ENCODE results near the gene SLX1A.
"Not testable (repeated sequence)": the region's sequence is repeated elsewhere in the genome, so short reads cannot be mapped to it uniquely, and the experiment has no call there.

The SLX1A gene

DNA sequence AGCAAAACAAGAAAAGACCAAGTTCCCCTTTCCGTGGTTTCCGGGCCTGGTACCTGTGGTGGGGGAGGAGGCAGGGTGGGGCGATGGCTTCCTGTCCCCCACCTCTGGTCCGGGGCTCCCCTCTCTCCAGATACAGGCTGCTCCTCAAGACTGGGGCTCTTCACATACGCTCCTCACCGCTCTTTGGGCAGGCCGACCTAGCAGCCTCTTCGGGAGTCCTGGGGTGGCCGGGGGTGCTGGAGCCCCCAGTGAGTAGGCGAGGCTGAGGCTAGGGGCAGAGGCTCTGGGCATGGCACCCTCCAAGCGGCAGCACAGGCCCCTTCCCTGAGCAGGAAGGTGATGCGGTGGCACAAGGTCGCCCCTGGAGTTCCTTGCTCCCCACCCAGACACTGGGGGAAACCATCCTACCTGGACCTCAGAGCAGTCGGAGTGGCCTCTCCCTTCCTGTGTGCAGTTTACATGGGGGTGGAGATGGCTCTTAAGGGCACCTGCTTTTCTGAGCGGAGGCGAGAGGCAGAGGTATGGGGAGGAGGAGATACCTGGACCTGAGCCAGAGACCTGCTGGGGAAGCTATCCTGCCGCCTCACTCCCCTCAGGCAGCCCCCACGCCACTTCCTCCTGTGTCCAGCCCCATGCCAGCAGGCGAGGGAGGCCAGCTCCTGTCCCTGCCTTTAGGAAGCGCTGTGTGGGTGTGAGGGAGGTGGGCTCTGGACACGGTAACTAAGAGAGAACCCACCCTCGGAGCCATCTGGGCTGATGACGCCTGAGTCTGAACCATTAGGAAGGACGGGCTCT lies 9.4 kb upstream of the SLX1A start:
- peak; percentile 36 to 65 for DNase-seq (ENCODE audit: low read depth in 1 of 2, low spot score in 1 of 2)

GRCh38 chr16:30184891-30185682 lies 8.6 kb upstream of the SLX1A start:
- peak in 1 of 2 donors; percentile 5 for DNase-seq (ENCODE audit: low read depth in 1 of 2, low spot score in 1 of 2)

DNA sequence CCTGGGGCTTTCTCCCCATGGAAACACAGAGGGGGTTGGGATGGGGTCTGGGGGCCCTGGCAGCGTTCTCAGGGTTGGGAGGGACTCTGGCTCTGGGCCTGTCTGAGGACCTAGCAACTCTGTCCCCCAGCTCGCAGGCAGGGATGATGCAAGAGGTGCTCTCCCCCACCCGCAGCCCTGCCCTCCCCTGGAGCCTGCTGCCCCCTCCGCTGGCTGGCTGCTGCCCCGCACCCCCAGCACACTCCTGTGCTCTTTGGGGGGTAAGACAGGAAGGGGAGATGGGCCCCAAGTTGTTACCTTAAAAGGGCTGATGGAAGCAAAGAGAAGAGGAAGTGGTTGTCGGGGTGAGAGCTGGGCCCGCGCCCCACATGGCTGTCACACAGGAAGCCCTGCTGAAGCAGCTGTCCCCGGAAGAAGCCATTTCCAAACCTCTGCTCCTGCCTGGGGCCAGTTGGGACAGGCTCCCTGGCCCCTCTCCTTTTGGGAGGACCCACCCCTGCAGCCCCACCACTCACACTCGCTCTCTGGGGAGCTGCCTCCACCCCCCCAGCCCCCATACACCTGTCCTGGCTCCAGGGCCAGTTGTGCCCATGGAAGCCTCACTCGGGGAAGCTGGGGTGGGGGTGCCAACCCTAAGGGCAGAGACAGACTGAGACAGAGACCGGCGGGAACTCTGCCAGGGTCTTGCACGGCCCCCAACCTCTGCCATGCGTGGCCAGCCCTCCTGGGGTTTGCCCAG lies 7.8 kb upstream of the SLX1A start:
- DNase-seq (ENCODE audit: low read depth in 1 of 2, low spot score in 1 of 2), result peak; percentile 56 to 67

DNA sequence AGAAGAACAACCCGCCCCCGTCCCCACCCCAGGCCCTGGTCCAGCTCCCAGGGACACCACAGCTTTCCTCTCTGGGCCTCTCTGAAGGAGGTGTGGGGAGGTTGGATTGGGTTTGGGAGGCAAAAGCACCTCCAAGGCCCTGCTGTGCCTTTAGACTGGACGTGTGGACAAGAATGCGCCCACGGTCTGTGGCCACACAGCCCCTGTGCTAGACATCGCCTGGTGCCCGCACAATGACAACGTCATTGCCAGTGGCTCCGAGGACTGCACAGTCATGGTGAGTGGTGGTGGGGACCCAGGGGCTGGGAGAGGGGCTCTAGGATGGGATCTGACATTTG lies 7.3 kb upstream of the SLX1A start:
- DNase-seq (ENCODE audit: low read depth in 1 of 2, low spot score in 1 of 2), result peak in 1 of 2 donors; percentile 10

- DNase-seq (ENCODE audit: low read depth in 1 of 2, low spot score in 1 of 2), result peak; percentile 75 to 84
Measured at GRCh38 chr16:30186782-30187555, 6.7 kb upstream of the SLX1A start.

- DNase-seq (ENCODE audit: low read depth in 1 of 2, low spot score in 1 of 2), result no peak
Measured at GRCh38 chr16:30187556-30187865, 6.2 kb upstream of the SLX1A start.

DNA sequence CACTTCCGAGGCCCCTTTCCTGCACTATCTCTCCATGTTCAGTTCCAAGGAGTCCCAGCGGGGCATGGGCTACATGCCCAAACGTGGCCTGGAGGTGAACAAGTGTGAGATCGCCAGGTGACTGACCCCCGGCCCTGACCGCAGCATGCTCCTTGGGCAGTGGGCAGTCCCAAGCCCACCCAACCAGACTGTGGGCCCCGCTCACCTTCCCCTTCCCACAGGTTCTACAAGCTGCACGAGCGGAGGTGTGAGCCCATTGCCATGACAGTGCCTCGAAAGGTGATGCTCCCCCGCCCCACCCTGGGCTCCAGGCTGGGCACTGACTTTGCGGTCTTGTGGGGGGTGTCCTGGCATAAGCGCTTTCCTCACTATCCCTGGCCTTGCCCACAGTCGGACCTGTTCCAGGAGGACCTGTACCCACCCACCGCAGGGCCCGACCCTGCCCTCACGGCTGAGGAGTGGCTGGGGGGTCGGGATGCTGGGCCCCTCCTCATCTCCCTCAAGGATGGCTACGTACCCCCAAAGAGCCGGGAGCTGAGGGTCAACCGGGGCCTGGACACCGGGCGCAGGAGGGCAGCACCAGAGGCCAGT lies 5.6 kb upstream of the SLX1A start:
- DNase-seq (ENCODE audit: low read depth in 1 of 2, low spot score in 1 of 2), result no peak

- not testable (repeated sequence) for DNase-seq (ENCODE audit: low read depth in 1 of 2, low spot score in 1 of 2)
Measured at GRCh38 chr16:30191158-30191557, 2.5 kb upstream of the SLX1A start.

DNA sequence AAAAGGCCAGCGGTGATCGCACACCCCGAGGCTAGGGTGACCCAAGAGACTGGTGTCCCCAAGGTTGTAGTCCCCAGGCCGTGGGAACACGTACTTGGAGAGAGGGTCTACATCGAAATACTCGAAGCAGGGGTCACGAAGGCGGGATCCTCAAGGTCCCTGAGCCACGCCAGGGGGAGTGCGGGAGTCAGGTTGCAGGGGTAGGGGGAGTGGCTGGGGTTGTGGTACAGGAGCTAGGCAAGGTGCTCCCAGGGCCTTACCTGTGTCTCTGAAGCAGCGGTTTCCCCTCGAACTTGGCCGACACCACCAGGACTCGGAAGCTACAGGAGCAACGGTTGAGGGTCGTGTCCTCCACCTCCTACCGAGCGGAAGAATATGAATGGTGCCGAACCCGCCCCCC lies 577 bp upstream of the SLX1A start:
- not testable (repeated sequence) for DNase-seq (ENCODE audit: low read depth in 1 of 2, low spot score in 1 of 2)

GRCh38 chr16:30194172-30194925 lies 674 bp downstream of the SLX1A start:
- not testable (repeated sequence) for DNase-seq (ENCODE audit: low read depth in 1 of 2, low spot score in 1 of 2)

GRCh38 chr16:30197001-30197400 lies 3.3 kb downstream of the SLX1A start:
- DNase-seq (ENCODE audit: low read depth in 1 of 2, low spot score in 1 of 2), result not testable (repeated sequence)

- not testable (repeated sequence) for DNase-seq (ENCODE audit: low read depth in 1 of 2, low spot score in 1 of 2)
Measured at GRCh38 chr16:30199049-30199448, 5.4 kb downstream of the SLX1A start, which contains the start of gene SULT1A3. Gene SULT1A3 (plus strand): TSS chr16:30199255. CDS start chr16:30200729, 1,474 bp downstream.

GRCh38 chr16:30199608-30200343 lies 6.1 kb downstream of the SLX1A start:
- not testable (repeated sequence) for DNase-seq (ENCODE audit: low read depth in 1 of 2, low spot score in 1 of 2)

DNA sequence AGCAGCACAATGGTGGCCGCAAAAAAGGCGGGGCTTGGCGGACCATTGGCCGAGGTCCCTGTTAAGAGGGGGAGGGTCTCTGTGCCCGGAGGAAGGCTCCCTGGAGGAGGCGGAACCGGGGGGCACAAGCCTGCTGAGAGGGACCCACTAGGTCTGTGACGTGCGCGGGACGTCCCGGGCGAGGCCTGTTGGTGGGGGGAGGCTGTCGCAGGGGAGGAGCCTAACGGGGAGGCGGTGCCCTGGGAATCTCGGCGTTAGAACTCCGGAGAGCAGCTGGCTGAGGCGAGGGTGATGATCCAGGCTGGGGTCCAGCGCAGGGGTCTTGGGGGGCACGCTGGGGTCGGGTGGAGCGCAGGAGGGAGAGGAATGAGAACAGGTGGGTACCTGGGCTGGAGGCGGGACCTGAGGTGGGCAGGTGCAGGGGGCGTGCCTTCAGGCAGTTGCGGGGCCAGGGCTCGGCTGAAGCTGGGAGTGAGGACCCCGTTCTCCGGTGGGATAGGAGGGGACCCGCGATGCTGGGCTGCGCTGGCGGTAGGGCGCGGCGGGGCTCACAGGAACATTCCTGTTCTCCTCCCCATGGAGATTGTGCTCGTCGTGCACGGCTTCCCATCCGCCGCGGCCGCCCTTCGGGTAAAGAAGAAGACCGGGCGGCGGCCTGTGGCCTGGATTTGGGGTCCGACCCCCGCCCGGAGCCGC lies 12.0 kb downstream of the SLX1A start:
- DNase-seq (ENCODE audit: low read depth in 1 of 2, low spot score in 1 of 2), result not testable (repeated sequence)

GRCh38 chr16:30206252-30206651 lies 12.6 kb downstream of the SLX1A start:
- DNase-seq (ENCODE audit: low read depth in 1 of 2, low spot score in 1 of 2), result not testable (repeated sequence)

DNA sequence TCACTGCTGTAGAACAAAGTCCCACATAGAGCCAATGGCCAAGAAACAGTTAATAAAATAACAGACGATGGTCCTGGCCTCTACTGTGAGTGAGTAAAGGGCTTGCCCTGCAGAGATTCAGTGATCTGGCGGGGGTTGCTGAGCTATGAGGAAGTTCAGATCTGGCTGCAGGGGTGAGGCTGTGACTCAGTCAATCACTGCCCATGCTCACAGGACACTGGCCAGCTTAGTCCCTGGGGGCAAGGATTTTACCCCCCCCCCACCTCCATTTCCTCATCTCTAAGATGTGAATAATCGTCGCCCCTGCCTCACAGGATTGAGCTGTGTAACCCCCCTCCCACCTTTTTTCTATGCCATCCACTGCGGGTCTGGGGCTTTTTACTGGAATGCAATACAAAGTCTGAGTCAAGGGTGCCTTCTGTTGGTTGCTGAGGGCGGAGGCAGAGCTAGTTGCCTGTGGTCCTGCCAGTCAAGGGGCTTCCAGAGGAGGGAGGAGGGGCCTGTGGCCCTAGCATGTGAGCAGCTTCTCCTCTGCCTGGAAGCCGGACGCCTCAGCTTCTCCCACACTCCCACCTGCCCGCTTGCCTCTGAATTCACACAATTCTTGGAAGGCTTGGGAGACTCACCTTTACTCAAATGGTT lies 13.5 kb downstream of the SLX1A start:
- not testable (repeated sequence) for DNase-seq (ENCODE audit: low read depth in 1 of 2, low spot score in 1 of 2)

- DNase-seq (ENCODE audit: low read depth in 1 of 2, low spot score in 1 of 2), result peak in 1 of 2 donors; percentile 36
Measured at GRCh38 chr16:30209032-30209431, 15.4 kb downstream of the SLX1A start.

- DNase-seq (ENCODE audit: low read depth in 1 of 2, low spot score in 1 of 2), result not testable (repeated sequence)
Measured at GRCh38 chr16:30211414-30211813, 17.7 kb downstream of the SLX1A start.
